Measurements from ENCODE around the gene SLC33A1. TPM values are rescaled to one million over a fixed set of nuclear protein-coding genes. Genes with fewer than 3 reads are reported as not detected.
A peak's percentile ranks its signal among the peaks of the same experiment; 100 is the strongest.

Gene SLC33A1
- total RNA-seq, 1 donor from 2014 or later: 27.4 TPM

DNA sequence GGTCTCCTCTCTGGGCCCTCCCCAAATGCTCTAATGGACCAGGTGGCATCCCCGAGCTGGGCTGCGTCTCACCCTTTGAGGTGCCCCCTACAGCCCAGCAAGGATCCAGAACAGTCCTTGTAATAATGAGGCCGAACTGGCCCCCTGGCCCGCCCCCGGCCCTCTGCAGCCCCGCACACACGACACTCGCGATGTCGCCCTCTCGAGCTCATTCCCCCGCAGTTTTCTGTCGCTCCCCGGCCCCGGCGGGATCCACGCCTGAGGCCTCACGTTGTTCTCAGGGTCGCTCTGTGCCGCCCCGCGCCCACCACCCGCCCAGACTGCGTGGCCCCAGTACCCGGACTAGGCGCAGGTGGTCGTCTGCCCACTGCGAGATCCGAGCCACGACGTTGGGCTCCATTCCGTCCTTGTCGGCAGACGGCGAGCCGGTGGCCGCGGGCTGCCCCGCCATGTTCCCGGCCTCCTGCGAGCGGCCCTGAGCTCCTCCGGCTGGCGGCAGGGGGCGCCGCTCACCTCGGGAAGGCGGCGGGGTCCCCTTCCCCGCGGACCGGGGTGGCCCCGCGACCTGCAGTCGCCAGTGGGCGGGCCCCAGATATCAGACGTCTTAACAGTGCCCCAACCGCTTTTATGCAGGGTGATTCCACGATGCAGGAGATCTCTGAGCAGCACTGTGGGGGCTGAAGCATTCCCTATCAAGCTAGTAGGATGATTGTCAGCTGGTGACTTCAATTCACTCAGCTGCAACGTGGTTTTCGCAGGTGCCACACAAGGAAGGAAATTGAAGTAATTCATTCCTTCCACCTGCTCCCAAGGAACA is 48.2 kb downstream of the SLC33A1 start, which contains the start of gene C3orf33:
Gene C3orf33, minus strand, starts transcription at position 477 of the 817 bp plus-strand sequence. Its CDS starts 26 bp downstream, at position 451.
- Histone ChIP-seq H3K9ac (peak within 1 kb of the TSS; percentile 81), H3K79me2 (ENCODE audit: low read depth) (no peaks in the 10 kb centered on the region), H2AFZ (replicated peaks) (peak within 1 kb of the TSS; percentile 98), H3K36me3 (peaks cover 7% of the 10 kb centered on the region), H3K4me1 (no peaks in the 10 kb centered on the region), H3K27me3 (no peaks in the 10 kb centered on the region), H3F3A (ENCODE audit: low read depth) (no peaks in the 10 kb centered on the region), H3K4me3 (peak within 1 kb of the TSS; percentile 79), H3K4me2 (peak within 1 kb of the TSS; percentile 75), H3K9me3 (ENCODE audit: low read depth) (no peaks in the 10 kb centered on the region), H3K27ac (no peak within 1 kb of the TSS), H4K20me1 (ENCODE audit: low read depth) (no peaks in the 10 kb centered on the region)
- no peaks in the 10 kb centered on the region for H3K9me3 Mint-ChIP-seq
- DNase-seq (ENCODE audit: low spot score): peak; percentile 86
- H3K36me3 Mint-ChIP-seq: peaks cover 19% of the 10 kb centered on the region
- peak within 1 kb of the TSS; percentile 86 for H3K27ac Mint-ChIP-seq
- TF ChIP-seq, protein P1, sequence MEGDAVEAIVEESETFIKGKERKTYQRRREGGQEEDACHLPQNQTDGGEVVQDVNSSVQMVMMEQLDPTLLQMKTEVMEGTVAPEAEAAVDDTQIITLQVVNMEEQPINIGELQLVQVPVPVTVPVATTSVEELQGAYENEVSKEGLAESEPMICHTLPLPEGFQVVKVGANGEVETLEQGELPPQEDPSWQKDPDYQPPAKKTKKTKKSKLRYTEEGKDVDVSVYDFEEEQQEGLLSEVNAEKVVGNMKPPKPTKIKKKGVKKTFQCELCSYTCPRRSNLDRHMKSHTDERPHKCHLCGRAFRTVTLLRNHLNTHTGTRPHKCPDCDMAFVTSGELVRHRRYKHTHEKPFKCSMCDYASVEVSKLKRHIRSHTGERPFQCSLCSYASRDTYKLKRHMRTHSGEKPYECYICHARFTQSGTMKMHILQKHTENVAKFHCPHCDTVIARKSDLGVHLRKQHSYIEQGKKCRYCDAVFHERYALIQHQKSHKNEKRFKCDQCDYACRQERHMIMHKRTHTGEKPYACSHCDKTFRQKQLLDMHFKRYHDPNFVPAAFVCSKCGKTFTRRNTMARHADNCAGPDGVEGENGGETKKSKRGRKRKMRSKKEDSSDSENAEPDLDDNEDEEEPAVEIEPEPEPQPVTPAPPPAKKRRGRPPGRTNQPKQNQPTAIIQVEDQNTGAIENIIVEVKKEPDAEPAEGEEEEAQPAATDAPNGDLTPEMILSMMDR (IDR thresholded peaks at IDR 0.05): peak; percentile 84
- TF ChIP-seq EZH2phosphoT487 (IDR thresholded peaks at IDR 0.05) (no peak), EZH2 (IDR thresholded peaks at IDR 0.05) (no peak)
- peaks cover 2% of the 10 kb centered on the region for H3K4me1 Mint-ChIP-seq
- H3K27me3 Mint-ChIP-seq (ENCODE audit: insufficient read depth, low read depth): peaks cover 2% of the 10 kb centered on the region
- peak within 1 kb of the TSS; percentile 89 for H3K4me3 Mint-ChIP-seq

DNA sequence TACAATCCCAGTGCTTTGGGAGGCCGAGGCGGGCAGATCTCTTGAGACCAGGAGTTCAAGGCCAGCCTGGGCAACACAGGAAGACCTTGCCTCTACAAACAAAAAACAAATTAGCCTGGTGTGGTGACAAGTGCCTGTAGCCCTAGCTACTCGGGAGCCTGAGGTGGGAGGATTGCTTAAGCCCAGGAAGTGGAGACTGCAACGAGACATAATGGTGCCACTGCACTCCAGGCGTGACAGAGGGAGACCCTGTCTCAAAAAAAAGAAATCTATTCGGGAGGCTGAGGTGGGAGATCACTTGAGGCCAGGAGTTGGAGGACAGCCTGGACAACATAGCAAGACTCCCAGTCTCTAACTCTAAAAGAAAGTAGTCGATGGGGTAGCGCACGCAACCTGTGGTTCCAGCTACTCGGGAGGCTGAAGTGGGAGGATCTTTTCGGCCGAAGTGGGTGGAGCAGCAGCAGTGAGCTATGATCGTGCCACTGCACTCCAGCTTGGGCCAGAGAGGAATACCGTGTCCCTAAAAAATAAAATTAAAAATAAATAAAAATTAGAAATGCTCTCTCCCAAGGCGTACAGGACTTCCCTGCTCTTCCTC is 48.9 kb downstream of the SLC33A1 start:
- Histone ChIP-seq H3K27ac (no peak overlapping the region), H3K27me3 (no peaks in the 10 kb centered on the region), H2AFZ (replicated peaks) (no peak overlapping the region), H3K9me3 (ENCODE audit: low read depth) (no peaks in the 10 kb centered on the region), H3K4me3 (peak overlapping the region; percentile 79), H3K36me3 (peaks cover 7% of the 10 kb centered on the region), H4K20me1 (ENCODE audit: low read depth) (no peaks in the 10 kb centered on the region), H3K4me2 (peak overlapping the region; percentile 75), H3K9ac (no peak overlapping the region), H3F3A (ENCODE audit: low read depth) (no peaks in the 10 kb centered on the region), H3K4me1 (no peaks in the 10 kb centered on the region), H3K79me2 (ENCODE audit: low read depth) (no peaks in the 10 kb centered on the region)
- TF ChIP-seq EZH2phosphoT487 (IDR thresholded peaks at IDR 0.05): no peak
- no peak for TF ChIP-seq EZH2 (IDR thresholded peaks at IDR 0.05)
- TF ChIP-seq, protein P1 (IDR thresholded peaks at IDR 0.05): no peak
- peaks cover 2% of the 10 kb centered on the region for H3K4me1 Mint-ChIP-seq
- H3K4me3 Mint-ChIP-seq: peak overlapping the region; percentile 89
- DNase-seq (ENCODE audit: low spot score): peak; percentile 5
- H3K27ac Mint-ChIP-seq: peak overlapping the region; percentile 86
- peaks cover 23% of the 10 kb centered on the region for H3K36me3 Mint-ChIP-seq
- H3K9me3 Mint-ChIP-seq: no peaks in the 10 kb centered on the region
- H3K27me3 Mint-ChIP-seq (ENCODE audit: insufficient read depth, low read depth): peaks cover 2% of the 10 kb centered on the region

DNA sequence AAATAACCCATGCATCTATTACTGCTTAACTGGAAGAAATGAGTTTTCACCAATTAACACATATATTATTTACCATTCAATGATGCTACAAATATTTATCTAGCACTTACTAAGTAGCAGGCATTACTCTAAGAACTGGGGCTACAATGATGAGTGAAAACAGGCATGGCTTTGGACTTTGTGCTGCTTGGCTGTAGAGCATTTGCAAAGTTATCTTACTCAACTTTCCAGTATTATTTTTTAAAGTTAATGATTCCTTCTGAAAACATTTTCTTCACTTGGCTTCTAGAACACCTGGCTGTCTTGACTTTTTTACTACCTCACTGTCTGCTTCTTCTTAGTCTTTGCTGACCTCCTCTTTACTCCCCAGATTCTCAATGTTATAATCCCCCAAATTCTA is 49.9 kb downstream of the SLC33A1 start:
- TF ChIP-seq, protein P1 (IDR thresholded peaks at IDR 0.05): no peak
- no peak for TF ChIP-seq EZH2 (IDR thresholded peaks at IDR 0.05)
- TF ChIP-seq EZH2phosphoT487 (IDR thresholded peaks at IDR 0.05): no peak
- Histone ChIP-seq H3K9ac (no peak overlapping the region), H3K27me3 (no peaks in the 10 kb centered on the region), H3K36me3 (peaks cover 7% of the 10 kb centered on the region), H3K27ac (no peak overlapping the region), H3K79me2 (ENCODE audit: low read depth) (no peaks in the 10 kb centered on the region), H3K4me2 (no peak overlapping the region), H2AFZ (replicated peaks) (no peak overlapping the region), H3K4me3 (no peak overlapping the region), H3F3A (ENCODE audit: low read depth) (no peaks in the 10 kb centered on the region), H3K9me3 (ENCODE audit: low read depth) (no peaks in the 10 kb centered on the region), H4K20me1 (ENCODE audit: low read depth) (no peaks in the 10 kb centered on the region), H3K4me1 (no peaks in the 10 kb centered on the region)
- Mint-ChIP-seq H3K9me3 (no peaks in the 10 kb centered on the region), H3K36me3 (peaks cover 29% of the 10 kb centered on the region), H3K4me1 (peaks cover 2% of the 10 kb centered on the region), H3K27me3 (ENCODE audit: insufficient read depth, low read depth) (peaks cover under 1% of the 10 kb centered on the region), H3K27ac (no peak overlapping the region), H3K4me3 (no peak overlapping the region)
- DNase-seq (ENCODE audit: low spot score): no peak
